HUES6 (cell line): Measurements from ENCODE around the gene NPBWR2.

Source experiments
- H3K27ac ChIP-seq: 2 replicates; pipeline ENCODE4 v1.7.0; 2013; ENCODE audit warnings: low read depth, mild to moderate bottlenecking, low read length, inconsistent platforms
- H3K27me3 ChIP-seq: 2 replicates; pipeline ENCODE4 v1.6.1; 2013; ENCODE audit warnings: low read length; ENCODE audit not compliant: control insufficient read depth, insufficient read depth
- H3K36me3 ChIP-seq: 2 replicates; pipeline ENCODE4 v1.6.1; 2013; ENCODE audit warnings: low read length; ENCODE audit not compliant: control insufficient read depth, insufficient read depth
- H3K4me1 ChIP-seq: 2 replicates; pipeline ENCODE4 v1.6.1; 2013; ENCODE audit warnings: low read length; ENCODE audit not compliant: control insufficient read depth, insufficient read depth
- H3K4me3 ChIP-seq: 2 replicates; pipeline ENCODE4 v1.5.1; 2013; ENCODE audit warnings: low read depth, low read length
- H3K9ac ChIP-seq: one replicate; pipeline ENCODE4 v1.6.1; 2013; ENCODE audit warnings: mild to moderate bottlenecking, low read length
- H3K9me3 ChIP-seq: 2 replicates; pipeline ENCODE4 v1.6.1; 2013; ENCODE audit warnings: low read depth, low read length; ENCODE audit not compliant: control insufficient read depth, insufficient read depth

NPBWR2 gene

DNA sequence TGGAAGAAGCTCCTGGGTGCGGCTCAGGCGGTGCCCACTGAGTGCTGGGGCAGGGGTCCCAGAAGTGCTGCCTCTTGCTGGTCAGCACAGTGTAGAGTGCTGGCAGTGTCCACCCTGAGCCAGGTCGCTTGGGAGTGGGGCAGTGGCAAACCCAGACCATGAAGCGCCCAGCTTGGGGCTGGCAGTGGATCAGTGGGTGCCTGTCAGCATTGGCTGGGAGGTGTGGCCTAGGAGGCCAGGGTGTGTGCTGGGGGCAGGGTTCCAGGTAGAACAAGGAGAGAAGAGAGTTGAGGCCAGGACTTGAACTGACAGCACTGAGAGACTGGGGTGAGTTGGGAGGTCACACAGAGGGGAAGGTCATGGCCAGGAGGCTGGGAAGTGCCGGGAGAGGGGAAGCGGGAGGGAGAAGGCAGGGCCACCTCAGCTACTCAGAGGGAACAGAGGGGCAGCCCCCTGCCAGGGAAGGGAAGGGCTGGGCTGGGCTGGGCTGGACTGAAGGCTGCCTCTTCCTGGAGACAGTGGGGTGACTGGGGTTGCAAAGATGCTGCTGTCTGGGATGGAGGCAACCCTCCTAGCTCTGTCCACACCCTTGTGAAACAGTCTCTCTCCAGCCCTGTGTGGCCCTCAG lies 40.2 kb downstream of the NPBWR2 start:
- Histone ChIP-seq H3K4me1 (peaks cover 22% of the 10 kb centered on the region), H3K36me3 (peaks cover 2% of the 10 kb centered on the region), H3K27ac (no peak overlapping the region), H3K9me3 (no peaks in the 10 kb centered on the region), H3K27me3 (no peaks in the 10 kb centered on the region), H3K9ac (no peak overlapping the region), H3K4me3 (no peak overlapping the region)

DNA sequence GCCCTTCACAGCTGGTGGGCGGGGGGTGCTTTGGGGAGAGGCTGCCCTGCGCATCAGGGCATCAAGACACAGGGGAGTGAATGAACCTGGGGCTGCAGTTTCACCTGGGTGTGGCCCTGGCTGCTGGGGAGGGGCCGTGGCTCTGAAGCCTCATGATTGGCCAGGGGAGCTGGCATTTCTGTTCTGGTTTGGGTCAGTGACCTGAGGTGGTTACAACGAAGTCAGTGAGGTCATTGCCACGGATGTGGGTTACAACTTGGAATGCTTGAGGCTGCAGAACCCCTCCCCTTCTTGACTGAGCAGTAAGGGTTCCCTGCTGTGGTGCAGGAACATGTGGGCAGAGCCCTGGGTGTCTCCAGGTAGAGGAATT lies 41.4 kb downstream of the NPBWR2 start:
- H3K27ac ChIP-seq = no peak overlapping the region
- no peak overlapping the region for H3K9ac ChIP-seq
- peaks cover 24% of the 10 kb centered on the region for H3K4me1 ChIP-seq
- H3K27me3 ChIP-seq = no peaks in the 10 kb centered on the region
- H3K4me3 ChIP-seq = no peak overlapping the region
- H3K9me3 ChIP-seq = no peaks in the 10 kb centered on the region
- no peaks in the 10 kb centered on the region for H3K36me3 ChIP-seq

DNA sequence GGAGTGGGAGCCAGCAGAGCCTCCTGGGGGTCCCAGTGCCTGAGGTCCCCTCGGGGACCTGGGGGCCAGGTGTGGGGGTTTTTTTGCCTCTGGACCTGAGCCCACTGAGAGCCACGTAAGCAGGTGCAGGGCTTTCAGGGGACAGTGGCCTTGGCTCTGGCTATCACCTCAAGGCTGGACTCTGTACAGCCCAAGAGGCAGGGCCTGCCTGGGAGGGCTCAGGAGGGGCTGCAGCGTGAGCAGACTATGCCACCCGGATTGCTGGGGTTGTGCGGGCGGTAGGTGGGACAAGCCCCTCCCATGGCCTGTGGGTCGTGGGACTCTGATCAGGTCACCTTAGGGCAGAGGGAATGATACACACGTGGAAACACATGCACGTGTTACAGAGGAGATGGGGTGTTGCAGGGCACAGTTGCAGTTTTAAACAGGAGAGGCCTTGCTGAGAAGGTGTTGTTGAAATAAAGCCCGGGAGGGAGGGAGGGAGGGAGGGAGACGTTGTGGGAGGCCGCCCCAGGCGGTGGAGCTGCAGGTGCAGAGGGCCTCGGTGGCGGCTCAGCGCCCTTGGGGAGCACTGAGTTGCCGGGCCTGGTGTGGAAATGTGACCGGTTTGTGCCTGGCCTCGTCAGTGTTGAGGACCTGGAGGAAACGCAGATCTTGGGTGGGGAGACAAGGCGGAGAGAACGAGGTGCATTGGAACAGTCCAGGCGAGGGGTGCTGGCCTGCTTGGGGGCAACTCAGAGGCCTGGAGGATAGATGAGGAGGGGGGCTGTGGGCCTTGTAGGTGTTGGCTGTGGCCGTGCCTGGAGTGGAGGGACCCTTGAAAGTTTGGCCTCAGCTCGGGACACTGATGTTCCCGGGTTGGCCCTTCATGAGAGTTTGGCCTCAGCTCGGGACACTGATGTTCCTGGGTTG lies 42.0 kb downstream of the NPBWR2 start:
- Histone ChIP-seq H3K27ac (no peak overlapping the region), H3K36me3 (no peaks in the 10 kb centered on the region), H3K4me1 (peaks cover 24% of the 10 kb centered on the region), H3K9me3 (no peaks in the 10 kb centered on the region), H3K9ac (no peak overlapping the region), H3K4me3 (no peak overlapping the region), H3K27me3 (no peaks in the 10 kb centered on the region)

DNA sequence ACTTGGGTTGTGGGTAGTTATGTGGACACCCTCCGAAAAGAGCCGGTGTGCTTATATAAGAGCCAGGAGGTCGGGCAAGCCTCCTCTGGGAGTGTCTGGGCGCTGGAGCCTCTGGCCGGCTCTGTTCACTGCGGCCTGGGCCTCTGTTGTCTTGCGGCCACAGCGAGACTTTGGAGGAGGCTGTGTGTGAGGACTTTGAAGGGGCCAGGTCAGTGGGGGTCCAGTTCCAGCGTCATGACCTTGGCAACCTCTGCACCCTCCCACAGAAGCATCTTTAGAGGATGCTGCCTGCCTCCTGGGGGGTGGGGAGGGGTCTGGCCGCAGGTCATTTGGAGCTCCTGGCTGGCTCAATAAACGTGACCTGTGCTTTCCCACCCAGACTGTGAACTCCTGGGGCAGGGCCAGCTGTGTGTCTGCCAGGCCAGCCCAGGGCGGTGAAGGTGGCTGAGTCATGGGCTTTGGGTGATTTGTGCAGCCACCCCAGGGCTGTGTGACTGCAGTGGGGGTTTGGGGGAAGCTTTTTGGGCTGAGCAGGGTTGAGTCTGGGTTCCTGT lies 43.1 kb downstream of the NPBWR2 start:
- H3K9ac ChIP-seq = peak overlapping the region; percentile 4
- no peaks in the 10 kb centered on the region for H3K36me3 ChIP-seq
- H3K27ac ChIP-seq = no peak overlapping the region
- peak overlapping the region; percentile 92 for H3K4me3 ChIP-seq
- H3K4me1 ChIP-seq = peaks cover 24% of the 10 kb centered on the region
- H3K27me3 ChIP-seq = no peaks in the 10 kb centered on the region
- H3K9me3 ChIP-seq = no peaks in the 10 kb centered on the region

DNA sequence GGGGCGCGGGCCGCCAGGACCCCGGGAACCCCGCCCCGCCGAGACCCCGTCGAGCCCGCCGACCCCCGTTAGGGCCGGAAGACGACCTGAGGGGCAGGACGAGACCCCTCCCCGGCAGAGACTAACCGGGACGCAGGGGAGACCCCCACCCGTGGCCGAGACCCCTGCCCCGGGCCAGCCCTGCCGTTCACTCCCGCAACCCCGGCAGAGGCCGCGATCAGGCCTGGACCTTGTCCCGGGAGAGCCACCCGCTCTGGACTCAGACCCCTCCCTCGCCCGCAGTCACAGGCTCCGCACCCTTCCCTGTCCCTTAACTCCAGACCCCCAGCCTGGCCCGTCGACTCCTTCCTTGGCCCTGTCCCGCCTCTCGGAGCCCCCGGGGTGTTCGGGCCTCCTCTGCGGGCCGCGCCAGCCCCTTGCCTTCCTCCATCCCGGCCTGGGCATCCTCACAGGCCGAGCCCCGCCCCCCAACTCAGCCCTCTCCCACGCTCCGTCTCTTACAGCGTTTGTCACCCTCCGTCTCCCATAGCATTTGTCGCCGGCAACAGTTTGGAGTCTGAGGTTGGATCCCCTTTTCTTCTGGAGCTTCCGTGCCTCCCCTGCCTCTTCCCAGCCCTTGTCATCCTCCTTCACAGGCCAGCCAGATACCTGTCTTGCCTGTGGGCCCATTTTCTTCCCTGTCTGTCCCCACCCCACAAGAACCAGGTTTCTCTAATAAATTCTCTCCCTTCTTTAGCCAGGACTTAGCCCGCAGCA lies 43.8 kb downstream of the NPBWR2 start:
- Histone ChIP-seq H3K27ac (no peak overlapping the region; the same call in 1 of the 2 replicates), H3K27me3 (no peaks in the 10 kb centered on the region), H3K9ac (peak overlapping the region; percentile 66), H3K4me3 (peak overlapping the region; percentile 92), H3K4me1 (peaks cover 24% of the 10 kb centered on the region), H3K36me3 (no peaks in the 10 kb centered on the region), H3K9me3 (no peaks in the 10 kb centered on the region)

DNA sequence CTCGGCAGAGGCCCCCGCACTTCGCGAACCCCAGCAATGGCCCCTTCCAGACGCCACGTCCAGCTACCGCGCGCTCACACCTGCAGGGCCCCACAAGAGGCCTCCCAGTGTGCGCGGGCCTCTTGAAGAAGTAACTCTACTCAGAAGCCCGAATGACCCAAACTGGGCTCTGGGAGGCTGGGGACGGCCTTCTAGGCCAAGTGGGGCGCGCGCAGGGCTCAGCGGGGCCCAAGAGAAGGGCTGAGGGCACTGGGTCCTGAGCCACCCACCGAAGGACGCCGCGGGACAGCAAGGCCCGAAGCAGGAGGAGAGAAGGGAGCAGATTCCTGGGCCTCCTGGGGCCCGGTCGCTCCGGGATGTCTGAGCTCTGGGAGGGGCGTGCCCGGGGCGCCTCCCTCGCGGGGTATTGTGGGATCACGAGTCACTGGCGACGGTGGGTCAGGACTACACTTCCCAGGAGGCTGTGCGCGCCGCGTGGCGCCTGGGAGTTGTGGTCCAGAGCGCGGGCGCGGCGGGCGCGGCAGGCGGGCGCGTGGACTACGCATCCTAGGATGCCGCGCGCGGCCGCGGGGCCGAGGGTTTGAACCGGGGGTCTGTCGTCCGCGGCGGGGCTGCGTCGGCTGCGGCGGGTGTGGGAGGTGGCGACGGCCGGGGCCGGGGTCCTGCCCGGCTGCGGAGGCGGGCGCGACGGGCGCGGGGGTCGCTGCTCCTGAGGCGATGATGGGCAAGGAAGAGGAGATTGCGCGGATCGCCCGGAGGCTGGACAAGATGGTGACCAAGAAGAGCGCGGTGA lies 44.6 kb downstream of the NPBWR2 start, which contains the start of gene TCEA2:
Gene TCEA2 (plus strand): TSS at position 603 of the 793 bp plus-strand sequence. CDS start 115 bp downstream, at position 718.
- H3K36me3 ChIP-seq = no peaks in the 10 kb centered on the region
- H3K27ac ChIP-seq = peak within 1 kb of the TSS; percentile 72
- no peaks in the 10 kb centered on the region for H3K9me3 ChIP-seq
- no peaks in the 10 kb centered on the region for H3K27me3 ChIP-seq
- peak within 1 kb of the TSS; percentile 74 for H3K9ac ChIP-seq
- peaks cover 24% of the 10 kb centered on the region for H3K4me1 ChIP-seq
- peak within 1 kb of the TSS; percentile 92 for H3K4me3 ChIP-seq

DNA sequence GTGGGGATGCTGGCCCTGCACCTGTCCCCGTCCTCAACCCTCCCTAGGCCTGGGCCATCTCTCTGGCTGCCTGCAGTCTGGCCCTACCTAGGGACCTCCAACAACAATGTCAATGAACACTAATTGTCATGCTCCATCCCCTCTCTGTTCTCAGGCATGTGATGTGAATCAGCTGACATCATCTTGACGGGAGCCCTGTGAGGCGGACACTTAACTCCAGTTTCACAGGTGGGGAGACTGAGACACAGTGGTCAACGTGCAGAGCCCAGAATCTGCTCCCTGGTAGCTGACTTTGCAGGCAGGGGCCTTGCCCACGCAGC lies 45.1 kb downstream of the NPBWR2 start:
- H3K27ac ChIP-seq = 0 out of 2 replicates have a peak overlapping the region, but pooled peaks have one; percentile 72
- no peaks in the 10 kb centered on the region for H3K9me3 ChIP-seq
- peak overlapping the region; percentile 74 for H3K9ac ChIP-seq
- peaks cover 29% of the 10 kb centered on the region for H3K4me1 ChIP-seq
- H3K4me3 ChIP-seq = peak overlapping the region; percentile 92
- no peaks in the 10 kb centered on the region for H3K36me3 ChIP-seq
- H3K27me3 ChIP-seq = no peaks in the 10 kb centered on the region

DNA sequence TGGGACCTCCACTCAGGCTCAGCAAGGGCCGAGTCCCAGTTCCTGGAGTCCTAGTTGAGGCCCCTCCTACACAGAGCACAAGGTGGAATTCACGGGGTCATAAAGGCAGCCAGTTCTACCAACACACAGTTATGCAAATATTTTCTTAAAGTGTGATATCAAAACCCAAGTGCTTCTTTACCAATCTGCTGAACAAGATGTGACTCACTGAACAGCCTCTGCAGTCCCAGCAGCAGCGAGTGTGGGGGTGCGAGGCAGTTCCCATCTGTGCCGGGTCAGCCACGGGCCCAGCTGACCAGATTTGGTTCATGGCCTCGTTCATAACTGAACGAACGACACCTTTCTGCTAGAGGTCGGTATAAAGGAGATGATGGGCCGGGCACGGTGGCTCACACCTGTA lies 48.8 kb downstream of the NPBWR2 start:
- H3K27me3 ChIP-seq = no peaks in the 10 kb centered on the region
- no peaks in the 10 kb centered on the region for H3K36me3 ChIP-seq
- H3K4me1 ChIP-seq = peaks cover 38% of the 10 kb centered on the region
- no peak overlapping the region for H3K4me3 ChIP-seq
- H3K27ac ChIP-seq = no peak overlapping the region
- no peak overlapping the region for H3K9ac ChIP-seq
- no peaks in the 10 kb centered on the region for H3K9me3 ChIP-seq

DNA sequence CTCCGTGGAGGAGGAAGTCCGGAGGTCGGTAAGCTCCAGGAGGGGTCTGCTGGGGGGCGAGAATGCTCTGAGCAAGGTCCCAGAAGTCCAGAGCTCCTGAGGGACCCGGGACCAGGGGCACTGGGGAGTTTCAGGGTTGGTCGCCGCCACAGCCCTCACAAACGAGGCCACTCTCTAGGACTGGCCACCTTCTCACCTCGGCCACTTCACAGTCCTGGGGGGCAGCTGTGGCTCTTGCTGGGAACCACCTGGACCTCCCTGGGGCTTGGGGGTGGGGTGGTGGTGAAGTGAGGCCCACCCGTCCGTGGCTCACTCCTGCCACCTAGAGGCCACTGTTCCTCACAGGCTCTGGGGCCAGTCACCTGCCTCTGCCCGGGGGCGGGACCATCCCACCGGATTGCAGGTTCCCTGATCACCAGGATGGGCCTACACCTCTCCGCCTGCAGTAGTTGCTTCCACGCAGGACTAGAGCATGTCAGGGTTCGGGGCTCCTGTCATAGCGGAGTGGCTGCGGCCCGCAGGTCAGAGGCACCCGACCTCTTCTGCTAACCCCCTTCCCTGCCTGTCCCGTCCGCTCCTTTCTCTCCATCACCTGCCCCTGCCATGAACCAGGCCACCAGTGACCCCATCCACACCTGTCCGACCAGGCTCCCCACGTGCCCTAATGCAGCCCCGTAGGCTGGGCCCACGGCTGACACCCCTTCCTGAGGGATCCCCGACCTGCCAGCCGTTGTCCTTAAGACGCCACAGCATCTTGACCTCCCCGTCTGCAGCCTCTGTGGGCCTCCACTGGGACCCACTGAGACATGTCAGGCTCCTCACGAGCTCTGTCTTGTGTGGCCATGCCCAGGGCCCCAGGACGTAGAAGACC lies 49.5 kb downstream of the NPBWR2 start:
- peak overlapping the region; percentile 36; the same call in 1 of the 2 replicates for H3K4me3 ChIP-seq
- no peaks in the 10 kb centered on the region for H3K27me3 ChIP-seq
- H3K36me3 ChIP-seq = no peaks in the 10 kb centered on the region
- peaks cover 41% of the 10 kb centered on the region for H3K4me1 ChIP-seq
- no peak overlapping the region for H3K9ac ChIP-seq
- no peaks in the 10 kb centered on the region for H3K9me3 ChIP-seq
- no peak overlapping the region for H3K27ac ChIP-seq
